Gastroesophageal sphincter (tissue), 4 donors: ENCODE measurements around the gene TCEANC2. TPM values are rescaled to one million over a fixed set of nuclear protein-coding genes. Genes with fewer than 3 reads are reported as not detected.
"Not testable (repeated sequence)": the region's sequence is repeated elsewhere in the genome, so short reads cannot be mapped to it uniquely, and the experiment has no call there.

Experiments
- ATAC-seq: fragments of 150-250 bp; one replicate; pipeline ENCODE4 v1.9.1; 2016; ENCODE audit warnings: mild to moderate bottlenecking, moderate library complexity
- H3K27ac ChIP-seq, 4 donors: fragments of 200-600 bp; sonication (generic) in 3 of 4; 1 replicate in 3 of 4; 2 replicates in 1 of 4; pipeline ENCODE4 v1.5.1; 2016 to 2019
- H3K27me3 ChIP-seq: fragments of 200-600 bp; sonication (generic); one replicate; pipeline ENCODE4 v1.5.1; 2019
- H3K36me3 ChIP-seq, 2 donors: fragments of 200-600 bp; sonication (generic); one replicate each; pipeline ENCODE4 v1.5.1; 2019; ENCODE audit warnings: control low read depth in 1 of 2
- H3K4me1 ChIP-seq, 3 donors: fragments of 200-600 bp; sonication (generic); 1 replicate in 2 of 3; 2 replicates in 1 of 3; pipeline ENCODE4 v1.5.1; 2016 to 2019; ENCODE audit warnings: control low read depth in 2 of 3
- H3K4me3 ChIP-seq, 2 donors: fragments of 200-600 bp; sonication (generic); one replicate each; pipeline ENCODE4 v1.5.1; 2019; ENCODE audit warnings: mild to moderate bottlenecking in 1 of 2, moderate library complexity in 1 of 2
- H3K9me3 ChIP-seq, 3 donors: fragments of 200-600 bp; sonication (generic); one replicate each; pipeline ENCODE4 v1.5.1; 2017 to 2019; ENCODE audit warnings: control low read depth in 2 of 3
- EP300 ChIP-seq: sonication (generic); formaldehyde crosslinking; IDR thresholded peaks from one replicate; pipeline ENCODE4 v1.6.1; 2017; ENCODE audit warnings: antibody characterized with exemption, mild to moderate bottlenecking
- POLR2A ChIP-seq, 2 donors: fragments of 450-650 bp; IDR thresholded peaks; one replicate each; pipeline ENCODE4 v1.6.1; 2017; ENCODE audit warnings: antibody characterized with exemption in 2 of 2, mild to moderate bottlenecking in 2 of 2, moderate library complexity in 1 of 2
- POLR2AphosphoS5 ChIP-seq: sonication (generic); formaldehyde crosslinking; IDR thresholded peaks from one replicate; pipeline ENCODE4 v1.6.1; 2017; ENCODE audit warnings: antibody characterized with exemption
- WGBS, 2 donors: methylation state at CpG; one replicate each; pipeline ENCODE4 v1.1.5; 2018; ENCODE audit warnings: low coverage in 1 of 2; 5-methylcytosine and 5-hydroxymethylcytosine counted together
- total RNA-seq, 4 donors: library from RNA; depleted of rRNA; stranded (reverse); fragments of >200 nt; gene quantifications; one replicate each; pipeline ENCODE4 v1.1.0, GENCODE V29; 2016
- TF ChIP-seq, protein P1 (sequence below), 4 experiments: fragments of 200-600 bp in 2 of 4; fragments of 450-650 bp in 2 of 4; sonication (generic) in 1 of 4; IDR thresholded peaks; one replicate each; pipeline ENCODE4 v1.5.1; 2017 to 2019; ENCODE audit warnings: antibody characterized with exemption in 4 of 4, mild to moderate bottlenecking in 2 of 4, moderate library complexity in 2 of 4

The TCEANC2 gene
- total RNA-seq, 4 donors from 2014 or later: 3.6 to 10.2 (median 9.1) TPM

GRCh38 chr1:54091666-54092065 is 38.3 kb downstream of the TCEANC2 start:
- TF ChIP-seq, protein P1, sequence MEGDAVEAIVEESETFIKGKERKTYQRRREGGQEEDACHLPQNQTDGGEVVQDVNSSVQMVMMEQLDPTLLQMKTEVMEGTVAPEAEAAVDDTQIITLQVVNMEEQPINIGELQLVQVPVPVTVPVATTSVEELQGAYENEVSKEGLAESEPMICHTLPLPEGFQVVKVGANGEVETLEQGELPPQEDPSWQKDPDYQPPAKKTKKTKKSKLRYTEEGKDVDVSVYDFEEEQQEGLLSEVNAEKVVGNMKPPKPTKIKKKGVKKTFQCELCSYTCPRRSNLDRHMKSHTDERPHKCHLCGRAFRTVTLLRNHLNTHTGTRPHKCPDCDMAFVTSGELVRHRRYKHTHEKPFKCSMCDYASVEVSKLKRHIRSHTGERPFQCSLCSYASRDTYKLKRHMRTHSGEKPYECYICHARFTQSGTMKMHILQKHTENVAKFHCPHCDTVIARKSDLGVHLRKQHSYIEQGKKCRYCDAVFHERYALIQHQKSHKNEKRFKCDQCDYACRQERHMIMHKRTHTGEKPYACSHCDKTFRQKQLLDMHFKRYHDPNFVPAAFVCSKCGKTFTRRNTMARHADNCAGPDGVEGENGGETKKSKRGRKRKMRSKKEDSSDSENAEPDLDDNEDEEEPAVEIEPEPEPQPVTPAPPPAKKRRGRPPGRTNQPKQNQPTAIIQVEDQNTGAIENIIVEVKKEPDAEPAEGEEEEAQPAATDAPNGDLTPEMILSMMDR (IDR thresholded peaks at IDR 0.05): no peak
- TF ChIP-seq POLR2AphosphoS5 (no peak), POLR2A (IDR thresholded peaks at IDR 0.05) (no peak), EP300 (no peak)
- H3K36me3 ChIP-seq: peaks cover 0 to 13% of the 10 kb centered on the region in 2 donors
- no peak overlapping the region for H3K27ac ChIP-seq
- H3K9me3 ChIP-seq: no peaks in the 10 kb centered on the region
- 82 to 87% methylated on average over 3 of the region's 3 CpGs for WGBS, 2 donors
- no peak for ATAC-seq
- no peak overlapping the region for H3K4me3 ChIP-seq
- no peaks in the 10 kb centered on the region for H3K27me3 ChIP-seq
- H3K4me1 ChIP-seq: no peaks in the 10 kb centered on the region

DNA sequence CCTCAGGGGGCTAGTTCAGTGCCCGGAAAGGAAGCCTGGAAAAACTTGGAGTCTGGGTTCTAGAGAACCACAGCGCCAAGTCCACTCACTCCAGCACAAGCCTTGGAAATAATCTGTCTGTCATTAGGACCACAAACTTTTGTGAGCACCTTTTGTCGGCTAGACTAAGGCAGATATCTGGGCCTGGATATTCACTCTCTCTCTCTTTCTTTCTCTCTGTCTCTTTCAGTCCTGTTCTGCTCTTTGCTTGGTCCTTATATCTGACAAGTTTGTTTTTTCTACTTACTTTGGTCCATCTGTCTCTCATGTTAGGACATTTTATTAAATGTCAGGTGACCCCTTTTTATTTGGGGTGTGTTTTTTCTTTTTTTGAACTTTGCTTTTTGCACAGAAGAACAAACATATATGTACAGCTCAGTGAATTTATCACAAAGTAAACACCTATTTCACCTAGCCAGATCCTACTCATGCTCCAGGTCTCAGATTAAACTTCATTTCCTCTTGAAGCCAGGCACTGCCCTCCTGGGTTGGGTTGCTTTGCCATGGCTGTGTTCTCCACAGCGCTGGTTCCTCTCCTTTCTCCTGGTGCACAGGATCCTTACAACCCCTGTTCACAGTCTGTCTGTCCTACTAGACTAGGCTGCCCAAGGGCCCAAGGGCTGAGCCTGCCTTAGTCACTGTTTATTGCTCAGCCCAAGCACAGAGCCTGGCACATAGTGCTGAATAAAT is 40.8 kb downstream of the TCEANC2 start:
- Histone ChIP-seq H3K36me3 (peaks cover 0 to 26% of the 10 kb centered on the region in 2 donors), H3K27me3 (no peaks in the 10 kb centered on the region), H3K9me3 (no peaks in the 10 kb centered on the region), H3K4me3 (no peak overlapping the region), H3K27ac (no peak overlapping the region), H3K4me1 (no peaks in the 10 kb centered on the region)
- no peak for ATAC-seq
- WGBS, 2 donors: 50 to 81% methylated on average over 1 to 3 of the region's 4 CpGs
- TF ChIP-seq, protein P1 (IDR thresholded peaks at IDR 0.05): no peak
- TF ChIP-seq POLR2AphosphoS5: no peak
- no peak for TF ChIP-seq POLR2A (IDR thresholded peaks at IDR 0.05)
- no peak for TF ChIP-seq EP300

DNA sequence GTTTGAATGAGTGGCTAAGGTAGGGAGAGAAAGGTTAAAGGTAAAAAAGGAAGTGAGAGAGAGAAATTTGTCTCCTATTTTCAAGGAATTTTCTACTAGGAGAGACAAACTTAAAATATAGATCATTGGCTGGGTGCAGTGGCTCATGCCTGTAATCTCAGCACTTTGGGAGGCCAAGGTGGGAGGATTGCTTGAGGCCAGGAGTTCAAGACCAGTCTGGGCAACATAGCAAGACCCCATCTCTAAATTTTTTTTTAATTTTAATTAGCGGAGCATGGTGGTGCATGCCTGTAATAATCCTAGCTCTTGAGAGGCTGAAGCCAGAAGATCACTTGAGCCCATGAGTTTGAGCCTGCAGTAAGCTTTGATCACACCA is 41.3 kb downstream of the TCEANC2 start:
- H3K9me3 ChIP-seq, H3K27ac ChIP-seq, H3K4me3 ChIP-seq, H3K4me1 ChIP-seq, H3K27me3 ChIP-seq, ATAC-seq: not testable (repeated sequence)
- whole genome bisulfite sequencing, 2 donors: no CpG with 5 or more reads among the region's 1 CpG
- peaks cover 0 to 29% of the 10 kb centered on the region in 2 donors for H3K36me3 ChIP-seq

GRCh38 chr1:54095546-54096226 is 42.3 kb downstream of the TCEANC2 start:
- WGBS, 2 donors: 75 to 76% methylated on average over 6 to 8 of the region's 8 CpGs
- no peaks in the 10 kb centered on the region for H3K27me3 ChIP-seq
- no peak for TF ChIP-seq POLR2AphosphoS5
- TF ChIP-seq POLR2A (IDR thresholded peaks at IDR 0.05): no peak
- TF ChIP-seq, protein P1 (IDR thresholded peaks at IDR 0.05): no peak
- TF ChIP-seq EP300: no peak
- peaks cover 0 to 29% of the 10 kb centered on the region in 2 donors for H3K36me3 ChIP-seq
- no peaks in the 10 kb centered on the region for H3K4me1 ChIP-seq
- H3K4me3 ChIP-seq: no peak overlapping the region
- no peak overlapping the region for H3K27ac ChIP-seq
- peak; percentile 48 for ATAC-seq
- H3K9me3 ChIP-seq: no peaks in the 10 kb centered on the region

DNA sequence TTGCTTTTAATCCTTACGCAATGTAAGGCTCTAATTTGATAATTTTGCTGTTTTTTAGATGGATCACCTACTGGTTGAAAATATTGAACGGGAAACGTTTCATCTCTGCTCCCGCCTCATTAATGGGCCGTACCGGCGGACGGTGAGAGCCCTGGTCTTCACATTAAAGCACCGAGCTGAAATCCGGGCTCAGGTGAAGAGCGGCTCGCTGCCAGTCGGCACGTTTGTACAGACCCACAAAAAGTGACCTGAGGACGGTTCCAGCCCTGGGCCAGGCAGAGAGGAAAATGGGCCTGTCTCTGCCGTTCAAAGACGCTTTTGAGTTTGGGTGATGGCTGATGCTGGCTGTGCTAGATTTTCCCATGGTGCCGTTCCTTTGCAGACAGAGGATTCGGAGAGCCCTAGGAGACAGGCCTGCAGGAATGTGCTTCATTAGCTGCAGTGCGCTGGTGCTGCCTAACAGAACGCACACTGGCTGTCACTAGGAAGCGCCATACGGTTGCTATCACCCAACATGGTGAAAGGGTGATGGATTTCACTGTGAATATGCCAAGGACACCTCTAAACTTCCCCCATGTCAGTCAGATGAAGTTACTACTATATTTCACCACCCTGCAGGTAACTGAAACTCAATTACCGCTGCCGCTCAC is 42.9 kb downstream of the TCEANC2 start:
- peaks cover 0 to 29% of the 10 kb centered on the region in 2 donors for H3K36me3 ChIP-seq
- H3K9me3 ChIP-seq: no peaks in the 10 kb centered on the region
- H3K27ac ChIP-seq: no peak overlapping the region
- no peak for TF ChIP-seq POLR2AphosphoS5
- TF ChIP-seq, protein P1 (IDR thresholded peaks at IDR 0.05): no peak
- TF ChIP-seq EP300: no peak
- TF ChIP-seq POLR2A (IDR thresholded peaks at IDR 0.05): no peak
- no peak for ATAC-seq
- no peak overlapping the region for H3K4me3 ChIP-seq
- H3K27me3 ChIP-seq: no peaks in the 10 kb centered on the region
- no peaks in the 10 kb centered on the region for H3K4me1 ChIP-seq
- WGBS, 2 donors: 72 to 78% methylated on average over 7 of the region's 25 CpGs
